HG03103 (cell line): ENCODE results near the gene PPFIA4.

Experiments
- ATAC-seq: cut with Tn5 transposase; IDR thresholded peaks from one replicate; pipeline ENCODE4 v1.9.1; 2021; ENCODE audit warnings: low read depth; ENCODE audit not compliant: unreplicated experiment

The PPFIA4 gene

GRCh38 chr1:203124546-203125317 is 98.4 kb downstream of the PPFIA4 start:
- ATAC-seq: no peak

- no peak for ATAC-seq
Measured at GRCh38 chr1:203126151-203126865, 100.0 kb downstream of the PPFIA4 start.

- ATAC-seq: no peak
Measured at GRCh38 chr1:203126866-203127665, 100.8 kb downstream of the PPFIA4 start.

GRCh38 chr1:203127666-203128430 is 101.6 kb downstream of the PPFIA4 start, which contains the start of gene ADORA1:
ADORA1 (plus strand) TSS chr1:203127726; CDS start chr1:203128842, 1,116 bp downstream.
- no peak for ATAC-seq

DNA sequence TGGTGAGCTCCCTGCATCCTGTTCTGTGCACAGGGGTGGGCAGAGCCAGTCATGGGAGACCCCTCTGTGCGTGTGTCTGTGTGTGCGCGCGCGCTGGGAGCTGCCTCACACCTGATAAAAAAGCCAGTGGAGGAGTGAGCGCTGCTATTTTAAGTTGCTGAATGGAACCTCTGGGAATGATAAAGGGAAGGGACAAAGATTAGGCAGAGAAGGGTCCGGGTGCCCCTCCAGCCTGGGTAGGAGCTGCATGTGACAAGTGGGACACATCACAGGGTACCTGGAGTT is 102.1 kb downstream of the PPFIA4 start:
- ATAC-seq: no peak
